Measurements from ENCODE around the gene FAM174C.

The FAM174C gene

GRCh38 chr19:1307320-1307719 is 32.0 kb downstream of the FAM174C start:
- Histone ChIP-seq H3K79me2 (ENCODE audit: insufficient read depth, low read length) (no peaks in the 10 kb centered on the region), H3K9ac (ENCODE audit: low read depth, low read length, poor library complexity, severe bottlenecking) (no peak overlapping the region), H3F3A (ENCODE audit: low read depth) (no peaks in the 10 kb centered on the region), H3K9me2 (replicated peaks; ENCODE audit: low read depth, low read length) (no peaks in the 10 kb centered on the region), H2AFZ (ENCODE audit: low read length) (no peak overlapping the region), H3K36me3 (ENCODE audit: insufficient read depth, low read length) (no peaks in the 10 kb centered on the region), H3K27me3 (ENCODE audit: insufficient read depth, low read length, poor library complexity, severe bottlenecking) (no peaks in the 10 kb centered on the region), H3K4me2 (ENCODE audit: low read depth, low read length, poor library complexity, severe bottlenecking) (no peak overlapping the region), H3K9me3 (ENCODE audit: insufficient read depth, low read depth, low read length) (no peaks in the 10 kb centered on the region), H4K20me1 (ENCODE audit: insufficient read depth, low read length, poor library complexity, severe bottlenecking) (no peaks in the 10 kb centered on the region), H3K4me3 (ENCODE audit: low read length, poor library complexity, severe bottlenecking) (no peak overlapping the region), H3K4me1 (ENCODE audit: insufficient read depth, low read length, poor library complexity, severe bottlenecking) (no peaks in the 10 kb centered on the region)
- no peak for TF ChIP-seq EZH2phosphoT487 (IDR thresholded peaks at IDR 0.05; ENCODE audit: borderline replicate concordance)
- TF ChIP-seq CTCF (conservative IDR thresholded peaks at IDR 0.05; ENCODE audit: low read length): no peak

GRCh38 chr19:1307755-1308303 is 32.5 kb downstream of the FAM174C start:
- Histone ChIP-seq H3K36me3 (ENCODE audit: insufficient read depth, low read length) (no peaks in the 10 kb centered on the region), H3K4me3 (ENCODE audit: low read length, poor library complexity, severe bottlenecking) (no peak overlapping the region), H3K9me3 (ENCODE audit: insufficient read depth, low read depth, low read length) (no peaks in the 10 kb centered on the region), H3K9ac (ENCODE audit: low read depth, low read length, poor library complexity, severe bottlenecking) (no peak overlapping the region), H3K4me2 (ENCODE audit: low read depth, low read length, poor library complexity, severe bottlenecking) (no peak overlapping the region), H2AFZ (ENCODE audit: low read length) (no peak overlapping the region), H4K20me1 (ENCODE audit: insufficient read depth, low read length, poor library complexity, severe bottlenecking) (no peaks in the 10 kb centered on the region), H3K79me2 (ENCODE audit: insufficient read depth, low read length) (no peaks in the 10 kb centered on the region), H3F3A (ENCODE audit: low read depth) (no peaks in the 10 kb centered on the region), H3K4me1 (ENCODE audit: insufficient read depth, low read length, poor library complexity, severe bottlenecking) (no peaks in the 10 kb centered on the region), H3K9me2 (replicated peaks; ENCODE audit: low read depth, low read length) (no peaks in the 10 kb centered on the region), H3K27me3 (ENCODE audit: insufficient read depth, low read length, poor library complexity, severe bottlenecking) (no peaks in the 10 kb centered on the region)
- TF ChIP-seq CTCF (conservative IDR thresholded peaks at IDR 0.05; ENCODE audit: low read length) (no peak), EZH2phosphoT487 (IDR thresholded peaks at IDR 0.05; ENCODE audit: borderline replicate concordance) (no peak)

GRCh38 chr19:1308718-1309117 is 33.4 kb downstream of the FAM174C start:
- no peaks in the 10 kb centered on the region for H4K20me1 ChIP-seq (ENCODE audit: insufficient read depth, low read length, poor library complexity, severe bottlenecking)
- no peaks in the 10 kb centered on the region for H3F3A ChIP-seq (ENCODE audit: low read depth)
- H2AFZ ChIP-seq (ENCODE audit: low read length): no peak overlapping the region
- TF ChIP-seq EZH2phosphoT487 (IDR thresholded peaks at IDR 0.05; ENCODE audit: borderline replicate concordance) (no peak), CTCF (conservative IDR thresholded peaks at IDR 0.05; ENCODE audit: low read length) (no peak)
- H3K4me3 ChIP-seq (ENCODE audit: low read length, poor library complexity, severe bottlenecking): no peak overlapping the region
- no peak overlapping the region for H3K4me2 ChIP-seq (ENCODE audit: low read depth, low read length, poor library complexity, severe bottlenecking)
- no peaks in the 10 kb centered on the region for H3K79me2 ChIP-seq (ENCODE audit: insufficient read depth, low read length)
- H3K9ac ChIP-seq (ENCODE audit: low read depth, low read length, poor library complexity, severe bottlenecking): no peak overlapping the region
- H3K27me3 ChIP-seq (ENCODE audit: insufficient read depth, low read length, poor library complexity, severe bottlenecking): no peaks in the 10 kb centered on the region
- no peaks in the 10 kb centered on the region for H3K36me3 ChIP-seq (ENCODE audit: insufficient read depth, low read length)
- no peaks in the 10 kb centered on the region for H3K4me1 ChIP-seq (ENCODE audit: insufficient read depth, low read length, poor library complexity, severe bottlenecking)
- H3K9me3 ChIP-seq (ENCODE audit: insufficient read depth, low read depth, low read length): no peaks in the 10 kb centered on the region
- H3K9me2 ChIP-seq (replicated peaks; ENCODE audit: low read depth, low read length): no peaks in the 10 kb centered on the region

Data from Loucy (cell line).